ENCODE measurements around the gene RPRML.
A peak's percentile ranks its signal among the peaks of the same experiment; 100 is the strongest.

The RPRML gene

GRCh38 chr17:46943501-46944393 is 35.3 kb downstream of the RPRML start:
- DNase-seq: no peak

GRCh38 chr17:46943218-46943500 is 35.9 kb downstream of the RPRML start:
- DNase-seq: no peak

GRCh38 chr17:46942441-46943217 is 36.4 kb downstream of the RPRML start:
- DNase-seq: peak; percentile 38

- peak; percentile 66 for DNase-seq
Observed at GRCh38 chr17:46940692-46941404, 38.2 kb downstream of the RPRML start.

- no peak for DNase-seq
Observed at GRCh38 chr17:46935658-46936266, 43.3 kb downstream of the RPRML start.

- no peak for DNase-seq
Observed at GRCh38 chr17:46931596-46931995, 47.5 kb downstream of the RPRML start.

- DNase-seq: no peak
Observed at GRCh38 chr17:46930051-46930450, 49.0 kb downstream of the RPRML start.

GRCh38 chr17:46929413-46929812 is 49.6 kb downstream of the RPRML start:
- DNase-seq: no peak

- no peak for DNase-seq
Observed at GRCh38 chr17:46928467-46929261, 50.4 kb downstream of the RPRML start.
